LHCN-M2 (cell line): ENCODE data around the gene ATXN10. TPM values are rescaled to one million over a fixed set of nuclear protein-coding genes. Genes with fewer than 3 reads are reported as not detected.
"Not testable (repeated sequence)": the region's sequence is repeated elsewhere in the genome, so short reads cannot be mapped to it uniquely, and the experiment has no call there.

Experiments used
- DNase-seq: peaks from one replicate; pipeline ENCODE4 v3.0.0-alpha.2; 2012; ENCODE audit warnings: low read depth
- total RNA-seq: library from RNA; depleted of rRNA; stranded (reverse); fragments of >200 nt; gene quantifications from 2 replicates; pipeline ENCODE4 v1.2.3, GENCODE V29; 2014

Gene ATXN10
- total RNA-seq, 1 experiment from 2014 or later, result 98.0 TPM

DNA sequence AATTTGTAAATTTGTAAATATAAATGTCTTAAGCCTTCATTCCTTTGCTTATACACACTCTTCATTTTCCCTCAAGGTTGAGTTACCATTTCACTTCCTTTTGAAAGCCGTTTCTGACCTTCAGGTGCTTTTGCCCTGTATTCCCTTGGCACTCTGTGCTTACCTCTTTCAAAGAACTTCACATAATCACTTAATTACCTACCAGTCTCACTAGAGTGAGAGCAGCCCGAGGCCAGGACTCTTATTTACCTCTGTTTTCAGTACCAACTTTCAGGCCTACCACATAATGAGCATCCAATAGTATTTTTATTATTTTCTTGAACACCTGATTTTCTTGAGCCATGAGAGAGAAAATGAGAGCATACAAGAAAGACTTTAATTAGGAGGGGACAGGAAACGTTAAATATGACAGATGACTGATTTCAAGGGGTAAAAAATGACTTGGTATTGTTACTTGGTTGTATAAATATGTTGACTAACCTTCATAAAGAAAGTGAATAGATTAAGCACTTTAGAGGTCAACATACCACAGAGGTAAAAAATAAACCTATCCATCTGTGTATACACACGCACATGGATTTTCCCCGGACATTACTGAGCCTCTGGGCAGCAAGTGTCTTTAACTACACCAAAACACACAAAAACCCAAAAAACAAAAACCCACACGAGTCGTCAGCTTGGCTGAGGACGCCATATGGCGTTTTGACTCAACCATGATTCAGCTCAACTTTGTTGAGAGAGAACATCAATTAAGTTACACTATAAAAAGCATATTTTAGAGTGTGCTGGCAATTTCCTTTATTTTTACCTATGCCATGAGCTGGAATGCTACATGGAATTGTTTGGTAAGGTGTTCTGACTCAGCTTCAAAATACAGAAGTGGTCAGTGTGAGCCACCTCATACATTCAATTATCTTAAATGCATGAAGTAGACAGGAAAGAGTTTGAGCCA, 7.6 kb downstream of the ATXN10 start:
- peak; percentile 87 for DNase-seq

DNA sequence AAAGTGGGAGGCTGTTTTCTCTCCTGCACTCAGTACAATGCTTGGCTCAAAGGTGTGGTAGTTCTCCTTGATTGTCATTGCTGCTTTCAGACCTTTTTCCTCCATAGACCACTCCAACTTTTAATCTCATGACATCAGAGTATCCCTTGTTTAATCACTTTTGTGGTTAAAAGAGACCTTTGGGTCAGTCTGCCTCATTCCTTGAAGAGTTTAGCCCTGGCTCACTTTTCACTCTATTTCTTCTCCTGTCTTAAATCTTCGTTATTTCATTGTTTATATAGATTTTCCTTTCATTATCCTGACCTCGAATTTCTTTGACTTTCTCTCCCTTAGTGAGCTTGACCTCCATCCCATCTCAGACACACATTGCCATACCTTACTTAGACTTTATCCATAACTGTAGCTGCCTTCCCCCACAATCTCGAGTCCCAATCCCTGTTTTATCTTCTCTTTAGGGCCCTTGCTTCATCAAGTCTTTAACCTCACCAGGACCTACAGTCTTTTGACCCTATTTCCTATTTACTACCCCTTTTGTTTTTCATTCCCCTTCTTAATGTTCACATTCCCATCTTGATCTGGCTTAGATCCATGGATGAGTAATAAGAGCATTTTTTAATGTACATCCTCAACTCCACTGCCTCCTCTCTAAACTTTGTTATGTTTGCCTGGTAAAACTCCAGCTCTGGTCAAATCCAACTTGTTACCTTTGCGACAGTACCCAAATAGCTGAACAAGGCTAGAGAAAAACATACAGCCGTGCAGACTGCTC, 9.5 kb downstream of the ATXN10 start:
- DNase-seq, result peak; percentile 45

DNA sequence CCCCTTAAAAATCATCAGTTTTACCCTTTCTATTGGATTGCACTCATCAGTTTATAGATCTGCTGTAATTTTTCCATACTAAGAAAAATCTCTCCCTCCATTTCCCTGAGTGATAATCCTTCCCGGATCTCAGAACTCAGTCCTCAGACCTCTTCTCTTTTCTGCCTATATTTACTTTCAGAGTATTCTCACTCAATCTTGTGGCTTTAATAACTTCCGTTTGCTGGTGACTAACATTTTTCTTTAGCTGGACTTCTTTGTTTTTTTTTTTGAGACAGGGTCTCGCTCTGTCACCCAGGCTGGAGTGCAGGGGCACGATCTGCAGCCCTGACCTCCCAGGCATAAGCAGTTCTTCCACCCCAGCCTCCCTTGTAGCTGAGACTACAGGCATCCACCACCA, 10.4 kb downstream of the ATXN10 start:
- no peak for DNase-seq

GRCh38 chr22:45682773-45683172, 11.1 kb downstream of the ATXN10 start:
- DNase-seq, result not testable (repeated sequence)

- DNase-seq, result no peak
Observed at GRCh38 chr22:45683248-45683647, 11.6 kb downstream of the ATXN10 start.

DNA sequence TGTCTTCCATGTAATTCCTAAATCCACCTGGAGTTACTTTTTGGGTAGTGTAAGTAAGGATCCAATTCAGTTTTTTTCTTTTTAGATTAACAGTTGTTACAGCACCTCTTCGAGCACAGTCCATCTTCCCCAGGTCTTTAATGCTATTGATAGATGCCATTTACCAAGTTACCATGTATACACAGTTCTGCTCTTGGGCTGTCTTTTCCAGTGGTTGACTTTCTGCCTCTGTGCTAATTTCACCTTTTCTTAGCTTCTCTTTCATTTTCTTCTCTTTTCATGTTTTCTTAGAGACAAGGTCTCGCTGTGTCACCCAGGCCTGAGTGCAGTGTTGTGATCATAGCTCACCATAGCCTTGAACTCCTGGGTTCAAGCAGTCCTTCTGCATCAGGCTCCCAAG, 12.0 kb downstream of the ATXN10 start:
- no peak for DNase-seq

DNA sequence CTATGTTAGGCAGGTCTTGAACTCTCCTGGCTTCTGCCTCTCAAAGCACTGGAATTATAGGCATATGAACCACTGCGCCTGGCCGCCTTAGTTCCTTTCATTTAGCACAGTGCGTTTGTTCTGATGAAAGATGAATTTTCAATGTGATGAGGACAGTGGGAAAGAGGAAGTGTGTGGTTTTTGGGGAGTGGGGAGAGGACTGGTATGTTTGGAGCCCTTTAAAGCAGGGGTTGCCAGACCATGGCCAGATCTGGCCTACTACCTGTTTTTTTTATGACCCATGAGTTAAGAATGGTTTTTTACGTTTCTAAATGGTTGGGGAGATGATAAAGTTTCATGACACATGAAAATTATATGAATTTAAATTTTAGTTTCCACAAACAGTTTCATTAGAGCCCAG, 12.5 kb downstream of the ATXN10 start:
- peak; percentile 25 for DNase-seq

DNA sequence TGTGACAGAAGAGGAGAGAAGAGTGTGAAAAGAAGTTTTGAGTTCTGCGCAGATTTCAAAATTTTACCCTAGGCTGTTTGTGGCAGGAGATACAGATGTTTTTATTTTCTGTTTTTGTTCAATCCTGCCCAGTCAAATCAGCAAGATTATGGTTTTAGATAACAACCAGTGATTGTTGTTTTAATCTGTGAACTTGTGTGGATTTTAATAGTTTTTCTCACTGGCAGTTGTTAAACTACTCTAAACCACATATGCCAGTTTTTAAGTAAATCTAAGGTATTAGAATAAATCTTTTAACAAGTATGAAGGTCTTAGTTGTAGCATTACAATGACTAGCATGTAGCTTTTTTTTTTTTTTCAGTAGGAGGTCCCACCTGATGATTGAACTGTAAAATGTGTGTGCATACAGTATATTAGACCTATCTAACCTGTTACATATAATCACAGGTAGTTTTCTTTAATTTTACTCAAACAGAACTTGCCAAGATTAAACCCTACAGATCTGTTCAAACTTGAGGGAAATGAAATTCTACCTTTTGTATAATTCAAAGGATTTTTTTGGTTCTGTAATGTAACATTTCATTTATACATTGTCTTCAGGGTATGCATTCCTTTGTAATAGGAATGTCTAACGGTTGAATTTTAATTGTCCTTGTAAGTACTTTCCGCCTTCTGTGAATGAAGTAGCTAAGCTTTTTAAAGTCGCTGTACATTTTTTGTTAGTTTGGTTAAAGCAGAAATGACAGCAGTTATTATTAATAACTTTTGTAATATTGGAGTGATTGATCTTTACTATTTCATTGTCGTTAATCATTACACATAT, 13.3 kb downstream of the ATXN10 start:
- DNase-seq, result no peak

- no peak for DNase-seq
Observed at GRCh38 chr22:45686004-45686403, 14.4 kb downstream of the ATXN10 start.

DNA sequence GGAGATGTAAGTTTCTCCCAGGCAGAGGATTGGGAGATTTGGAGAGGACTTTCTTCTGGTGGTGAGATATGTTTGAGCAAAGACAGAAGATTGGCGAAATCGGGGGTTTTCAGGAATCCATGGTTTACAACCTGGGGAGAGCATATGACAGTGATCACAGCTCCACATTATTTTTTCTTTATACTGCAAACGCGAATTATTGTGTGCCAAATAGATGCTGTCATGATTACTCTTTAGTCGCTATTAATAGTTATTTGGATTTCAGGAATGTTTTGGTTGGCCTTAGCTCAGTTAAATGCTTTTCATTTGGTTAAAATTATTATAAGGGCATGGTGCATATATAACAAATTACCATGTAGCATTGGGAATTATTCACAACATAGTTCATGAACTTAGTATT, 15.2 kb downstream of the ATXN10 start:
- DNase-seq, result no peak

DNA sequence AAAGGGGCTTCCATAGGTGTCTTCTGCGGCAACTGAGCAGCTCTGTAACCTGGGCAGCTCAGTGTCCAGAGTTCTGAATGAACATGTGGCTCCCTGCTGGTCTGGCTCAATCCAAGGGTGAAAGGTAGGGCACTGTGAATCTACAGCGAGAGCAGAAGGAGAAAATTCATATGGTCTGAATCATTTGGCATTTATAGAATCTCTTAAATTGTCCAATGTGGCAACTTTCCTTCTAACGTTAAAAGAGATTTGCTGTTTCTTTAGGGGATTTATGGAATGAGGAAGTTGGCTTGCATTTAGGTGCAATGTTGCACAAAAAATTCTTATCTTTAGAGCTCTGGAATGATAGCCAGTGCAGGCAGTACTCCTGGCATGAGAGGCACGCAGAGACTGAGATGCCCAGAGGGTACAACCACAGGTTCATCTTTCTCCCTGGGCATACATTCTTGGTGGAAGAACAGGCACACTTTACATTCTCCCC, 17.0 kb downstream of the ATXN10 start:
- DNase-seq, result peak; percentile 76

DNA sequence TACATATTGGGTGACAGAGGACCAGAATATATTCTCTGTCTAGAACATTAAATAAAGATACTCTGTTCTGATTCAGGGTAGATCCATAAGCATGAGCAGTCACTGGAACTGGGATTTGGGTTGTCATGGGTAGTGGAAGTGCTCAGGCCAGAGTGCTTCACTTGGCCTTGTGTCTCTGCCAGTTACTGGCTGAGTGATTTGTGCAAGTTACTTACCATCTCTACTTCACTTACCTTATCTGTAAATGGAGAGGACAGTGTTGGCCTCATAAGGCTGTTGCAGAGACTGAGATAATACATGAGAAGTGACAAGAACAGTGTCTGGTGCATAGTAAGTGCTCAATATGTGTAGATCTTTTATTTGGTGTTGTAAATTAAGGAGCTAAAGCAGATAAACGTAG, 17.6 kb downstream of the ATXN10 start:
- DNase-seq, result no peak

- no peak for DNase-seq
Observed at GRCh38 chr22:45690008-45690407, 18.4 kb downstream of the ATXN10 start.

- peak; percentile 37 for DNase-seq
Observed at GRCh38 chr22:45692549-45692948, 20.9 kb downstream of the ATXN10 start.

DNA sequence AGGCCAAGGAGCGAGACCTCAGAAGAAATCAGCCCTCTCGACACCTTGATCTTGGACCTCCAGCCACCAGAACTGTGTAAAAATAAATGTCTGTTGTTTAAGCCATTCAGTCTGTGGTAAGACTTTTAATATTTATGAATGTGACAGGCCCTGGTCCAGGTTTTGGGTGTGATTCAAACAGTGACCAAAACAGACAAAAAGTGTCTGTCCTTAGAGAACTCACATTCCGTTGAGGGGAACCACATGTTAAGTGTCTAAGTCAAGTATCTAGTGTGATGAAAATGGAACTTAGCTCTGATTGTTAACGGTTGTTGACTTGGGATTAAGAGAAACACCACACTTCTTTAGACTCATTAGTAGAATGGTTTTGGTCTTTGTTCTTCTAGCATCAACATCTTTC, 22.2 kb downstream of the ATXN10 start:
- DNase-seq, result no peak

DNA sequence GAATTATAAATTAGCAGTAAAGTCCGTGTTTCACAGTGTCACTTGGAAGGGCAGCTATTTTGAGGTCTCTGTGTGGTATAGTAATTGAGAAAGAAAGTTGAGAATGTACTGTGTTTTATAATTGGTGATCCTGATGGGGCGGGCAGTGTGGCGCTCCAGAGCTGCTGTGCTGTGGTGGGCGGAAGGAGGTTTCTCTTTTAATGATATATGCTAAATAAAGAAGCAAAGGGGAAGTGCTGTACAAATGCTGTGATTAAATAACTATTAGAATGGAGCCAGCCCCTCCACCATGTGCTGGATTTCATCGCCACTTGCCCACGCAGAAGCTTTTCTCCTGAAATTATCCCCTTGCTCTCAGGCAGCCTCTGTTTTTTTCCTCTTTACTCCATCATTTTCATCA, 24.6 kb downstream of the ATXN10 start:
- DNase-seq, result no peak

- no peak for DNase-seq
Observed at GRCh38 chr22:45698094-45698493, 26.5 kb downstream of the ATXN10 start.

DNA sequence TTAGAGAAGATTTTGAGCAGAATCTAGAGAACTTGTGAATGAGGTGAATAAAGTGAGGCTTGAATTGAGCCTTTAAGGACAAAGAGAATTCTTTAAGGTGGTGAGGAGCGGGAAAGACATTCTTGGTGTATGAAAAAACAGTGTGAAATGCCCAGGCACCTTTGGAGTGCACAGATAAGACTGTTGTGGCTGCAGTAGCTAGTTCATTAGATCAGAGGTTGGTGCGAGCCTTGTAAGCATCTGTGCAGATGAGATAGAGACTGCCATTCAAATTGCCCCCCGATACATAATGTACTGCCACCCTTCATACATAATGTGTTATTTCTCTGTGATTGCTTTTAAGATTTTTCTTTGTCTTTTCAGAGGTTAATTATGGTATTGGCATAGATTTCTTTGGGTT, 31.3 kb downstream of the ATXN10 start:
- no peak for DNase-seq

GRCh38 chr22:45703758-45704157, 32.1 kb downstream of the ATXN10 start:
- DNase-seq, result no peak

GRCh38 chr22:45704648-45705047, 33.0 kb downstream of the ATXN10 start:
- DNase-seq, result no peak

GRCh38 chr22:45707605-45708004, 36.0 kb downstream of the ATXN10 start:
- DNase-seq, result no peak

- DNase-seq, result no peak
Observed at GRCh38 chr22:45708145-45708544, 36.5 kb downstream of the ATXN10 start.
